GM21576 (cell line): ENCODE data around the gene GCLM.
"Not testable (repeated sequence)": the region's sequence is repeated elsewhere in the genome, so short reads cannot be mapped to it uniquely, and the experiment has no call there.

ENCODE experiments used
- ATAC-seq: cut with Tn5 transposase; IDR thresholded peaks from one replicate; pipeline ENCODE4 v1.9.1; 2021; ENCODE audit warnings: mild to moderate bottlenecking, moderate library complexity; ENCODE audit not compliant: unreplicated experiment

The GCLM gene

DNA sequence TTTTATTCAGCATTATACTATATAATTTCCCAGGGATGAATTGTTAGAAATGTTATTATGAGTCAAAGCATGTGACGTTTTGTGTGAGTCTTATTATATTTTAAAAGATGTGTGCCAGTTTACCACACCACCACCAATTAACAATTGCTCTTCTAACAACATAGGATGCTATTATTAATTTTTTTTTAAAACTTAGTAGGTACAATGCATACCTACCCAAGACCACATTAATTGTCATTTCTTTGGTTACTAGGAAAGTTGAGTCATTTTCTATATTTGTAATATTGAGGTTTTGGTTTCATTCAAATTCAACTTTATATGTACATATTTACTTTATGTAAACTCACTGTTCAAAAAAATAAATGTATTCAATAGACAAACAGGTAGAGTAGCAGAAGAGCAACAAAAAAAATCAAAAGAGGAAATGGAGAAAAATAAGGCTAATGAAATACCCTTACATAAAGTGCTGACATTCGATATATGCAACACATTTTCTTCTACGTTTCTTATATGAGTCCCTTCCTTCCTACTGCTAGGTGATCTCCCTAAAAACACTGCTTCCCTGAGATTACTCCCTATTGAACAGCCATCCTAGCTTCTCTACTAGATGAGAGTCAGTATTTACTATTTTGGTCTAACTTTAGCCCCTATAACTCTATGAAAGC, 9.6 kb downstream of the GCLM start:
- ATAC-seq = no peak

DNA sequence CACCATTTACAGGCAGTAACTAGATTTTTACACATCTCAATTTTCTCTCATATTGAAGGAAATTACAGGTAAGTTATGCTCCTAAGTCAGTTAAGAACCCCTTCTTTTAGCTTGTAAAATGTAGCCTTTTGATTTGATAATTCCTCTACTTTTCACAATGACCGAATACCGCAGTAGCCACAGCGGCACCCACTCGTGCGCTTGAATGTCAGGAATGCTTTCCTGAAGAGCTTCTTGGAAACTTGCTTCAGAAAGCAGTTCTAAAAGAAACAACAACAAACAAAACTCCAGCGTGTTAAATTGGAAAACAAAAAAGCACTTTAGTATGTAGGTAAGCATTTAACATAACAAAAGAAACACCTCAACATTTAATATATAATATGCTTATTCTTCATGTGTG, 20.3 kb downstream of the GCLM start:
- no peak for ATAC-seq

DNA sequence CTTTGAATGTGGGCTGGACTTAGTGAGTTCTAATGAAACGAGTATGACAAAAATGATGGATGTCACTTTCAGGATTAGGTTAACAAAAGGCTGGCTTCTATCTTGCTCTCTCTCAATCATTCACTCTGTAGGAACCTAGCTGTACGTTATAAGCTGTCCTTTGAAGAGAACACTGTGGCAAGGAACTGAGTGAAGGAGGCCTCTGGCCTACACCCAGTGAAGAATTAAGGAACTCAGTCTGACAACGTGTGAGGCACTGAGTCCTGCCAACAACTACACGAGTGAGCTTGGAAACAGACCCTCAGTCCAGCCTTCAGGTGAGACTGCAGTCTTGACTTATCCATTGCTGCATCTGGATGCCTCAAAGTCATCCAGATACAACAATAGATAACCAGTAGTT, 27.0 kb downstream of the GCLM start:
- no peak for ATAC-seq

DNA sequence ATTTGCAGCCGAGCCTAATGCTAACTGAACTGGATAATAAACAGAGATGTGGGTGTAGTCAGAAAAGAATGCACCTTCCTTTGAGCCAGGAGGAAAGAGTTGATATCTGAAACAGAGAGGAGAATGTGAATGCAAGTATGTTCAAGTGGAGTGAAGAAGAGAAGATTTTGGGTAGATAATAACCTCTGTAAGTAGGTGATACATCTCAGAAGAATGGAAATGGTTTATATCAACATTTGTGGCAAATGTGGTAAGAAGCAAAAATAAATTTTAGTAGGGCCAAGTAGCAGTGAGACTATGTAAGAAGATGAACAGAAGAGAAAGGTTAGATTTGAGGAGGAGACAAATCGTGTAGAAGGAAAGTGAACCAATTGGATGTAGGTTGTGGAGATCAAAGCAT, 28.5 kb downstream of the GCLM start:
- no peak for ATAC-seq

DNA sequence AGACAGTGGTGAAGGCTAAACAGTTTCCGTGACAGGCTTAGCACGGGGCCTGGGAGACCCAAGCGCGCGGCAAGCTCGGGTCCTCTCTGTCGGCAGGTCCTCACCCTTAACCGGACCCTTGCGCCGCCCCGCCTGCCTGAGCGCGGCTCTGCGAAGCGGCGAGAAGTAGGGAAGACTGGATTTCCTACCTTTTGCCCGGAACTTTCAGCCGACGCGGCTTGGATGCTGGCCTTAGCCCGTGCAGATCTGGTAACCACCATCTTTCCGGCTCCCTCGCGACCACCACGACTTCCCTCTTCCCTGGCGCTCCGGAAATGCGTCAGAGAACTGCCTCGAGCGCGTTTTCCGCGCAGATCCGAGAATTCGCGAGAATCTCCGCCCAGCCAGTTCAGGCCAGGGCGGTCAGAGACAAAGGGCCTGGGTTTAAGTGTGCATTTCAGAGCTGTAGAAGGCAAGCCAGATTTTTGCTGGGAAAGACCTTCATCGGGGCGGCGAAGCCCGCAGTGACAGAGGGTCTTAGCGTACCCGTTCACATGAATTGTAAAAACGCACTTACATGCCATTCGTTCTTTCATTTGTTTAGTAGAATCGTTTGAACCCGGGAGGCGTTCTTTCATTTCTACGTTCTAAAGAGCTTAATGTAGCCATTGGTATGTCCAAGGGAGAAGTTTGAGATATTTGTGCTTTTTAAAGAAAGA, 30.2 kb downstream of the GCLM start, which contains the start of gene DNTTIP2:
Gene DNTTIP2, minus strand, starts transcription at position 318 of the 698 bp plus-strand sequence. Its CDS starts 58 bp downstream, at position 260.
- peak; percentile 93 for ATAC-seq

DNA sequence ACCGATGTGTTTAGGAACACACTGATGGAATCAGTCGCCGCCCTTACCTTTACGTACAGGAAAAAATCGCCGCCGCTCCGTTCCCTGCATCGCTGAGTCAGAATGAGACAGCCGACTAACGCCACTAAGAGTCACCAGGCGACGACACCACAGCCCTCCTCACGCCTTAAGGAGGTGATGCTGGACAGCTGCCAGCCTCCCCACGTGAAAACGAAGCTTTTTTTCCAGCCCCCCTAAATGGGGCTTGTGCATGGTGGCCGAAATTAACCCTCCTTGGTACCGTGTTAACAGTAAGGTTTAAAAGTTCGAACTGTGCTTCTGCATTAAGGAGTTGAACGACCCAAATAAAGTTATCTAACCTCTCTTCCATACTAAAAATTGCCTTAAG, 30.7 kb downstream of the GCLM start:
- peak; percentile 61 for ATAC-seq

DNA sequence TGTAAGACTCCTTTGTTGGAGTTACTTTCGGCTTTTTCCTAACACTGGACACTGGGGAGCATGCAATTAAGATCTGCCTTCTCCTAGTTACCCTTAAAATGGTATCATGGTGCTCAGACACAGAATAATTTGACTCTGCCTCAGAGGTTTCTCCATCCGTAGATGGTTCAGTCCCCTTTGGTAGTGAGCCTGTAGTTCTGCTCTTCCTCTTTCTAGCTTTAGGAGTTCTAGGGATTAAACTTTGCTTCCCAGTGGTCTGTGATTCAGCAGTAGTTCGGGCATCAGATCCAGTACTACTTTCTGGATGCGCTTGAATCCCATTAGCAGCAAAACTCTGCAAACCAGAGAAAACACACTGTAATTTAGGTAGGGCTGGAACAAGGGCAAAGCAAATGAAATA, 31.7 kb downstream of the GCLM start:
- no peak for ATAC-seq

DNA sequence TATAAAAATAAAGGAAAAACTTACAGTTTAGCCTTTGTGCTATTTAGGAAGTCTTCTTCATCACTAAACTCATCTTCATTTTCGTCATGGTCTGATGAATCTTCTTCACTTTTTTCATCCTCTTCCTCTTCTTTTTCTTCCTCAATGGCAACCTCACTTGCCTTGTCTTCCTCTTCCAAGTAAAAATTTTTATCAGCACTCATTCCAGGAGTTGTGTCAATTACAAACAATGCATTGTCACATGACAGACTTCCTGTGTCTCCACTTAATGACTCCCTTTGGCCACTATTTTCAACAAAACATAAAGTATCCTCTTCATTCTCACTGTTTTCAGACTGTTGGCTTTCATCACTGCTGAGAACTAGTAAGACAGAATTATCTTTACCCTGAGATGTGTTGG, 33.0 kb downstream of the GCLM start:
- no peak for ATAC-seq

DNA sequence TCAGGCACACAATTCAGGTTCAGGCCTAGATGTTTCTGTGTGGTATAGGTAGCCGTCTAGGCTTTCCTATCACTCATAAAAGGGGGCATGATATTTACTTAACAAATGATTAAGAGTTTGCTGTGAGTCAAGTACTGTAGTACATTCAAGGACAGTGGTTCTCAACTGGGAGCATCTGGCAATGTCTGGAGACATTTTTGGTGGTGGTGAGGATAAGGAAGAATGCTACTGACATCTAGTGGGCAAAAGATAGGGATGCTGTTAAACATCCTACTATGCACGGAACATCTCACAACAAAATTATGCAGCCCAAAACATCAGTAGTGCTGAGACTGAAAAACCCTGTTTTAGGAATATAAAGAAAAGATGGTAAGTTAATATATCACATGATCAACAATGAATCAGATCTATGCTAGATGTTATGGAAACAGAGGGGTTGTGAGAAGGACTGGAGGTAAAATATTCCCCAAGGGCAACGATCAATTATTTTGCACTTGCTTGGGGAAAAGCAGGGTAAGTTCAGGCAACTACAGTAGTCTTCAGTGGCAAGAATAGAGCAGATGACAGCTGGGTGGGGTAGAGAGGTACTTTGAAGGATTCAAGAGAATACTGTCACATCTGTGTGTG, 35.1 kb downstream of the GCLM start:
- ATAC-seq = no peak

DNA sequence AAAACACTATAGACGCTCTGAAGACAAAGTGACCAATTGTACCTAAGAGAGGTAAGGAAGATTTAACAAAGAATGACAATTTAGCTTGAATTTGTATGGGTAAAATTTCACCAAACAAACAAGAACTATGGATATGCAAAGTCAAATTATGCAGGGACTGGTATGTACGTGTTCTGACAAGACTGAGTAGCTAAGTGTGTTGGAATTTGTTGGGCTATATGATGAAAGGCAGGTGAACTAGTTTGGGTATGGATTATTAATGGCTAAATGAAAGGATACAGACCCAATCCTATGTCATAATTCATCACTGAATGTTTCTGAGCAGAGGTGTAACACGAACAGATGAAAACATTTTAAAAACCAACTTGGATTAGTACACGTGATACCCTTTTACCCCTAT, 37.9 kb downstream of the GCLM start:
- ATAC-seq = no peak

DNA sequence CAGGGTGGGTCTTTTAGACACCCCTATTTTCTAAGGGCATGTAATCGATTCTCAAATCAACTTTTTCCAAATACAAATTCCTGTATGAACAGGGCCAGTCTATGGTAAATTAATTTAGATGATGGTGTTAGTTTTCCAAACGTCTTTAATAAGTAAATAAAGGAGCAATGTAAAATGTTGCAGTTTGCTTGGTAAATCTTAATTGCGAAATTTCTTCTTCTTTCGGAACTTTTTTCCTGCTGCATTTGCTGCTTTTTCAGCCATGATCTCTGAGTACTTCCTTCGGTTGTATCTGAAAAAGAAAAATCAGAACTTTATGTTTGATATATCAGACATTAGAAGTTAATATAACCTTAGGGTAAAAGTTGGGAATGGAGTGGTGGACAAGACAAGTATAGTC, 39.6 kb downstream of the GCLM start:
- ATAC-seq = no peak

DNA sequence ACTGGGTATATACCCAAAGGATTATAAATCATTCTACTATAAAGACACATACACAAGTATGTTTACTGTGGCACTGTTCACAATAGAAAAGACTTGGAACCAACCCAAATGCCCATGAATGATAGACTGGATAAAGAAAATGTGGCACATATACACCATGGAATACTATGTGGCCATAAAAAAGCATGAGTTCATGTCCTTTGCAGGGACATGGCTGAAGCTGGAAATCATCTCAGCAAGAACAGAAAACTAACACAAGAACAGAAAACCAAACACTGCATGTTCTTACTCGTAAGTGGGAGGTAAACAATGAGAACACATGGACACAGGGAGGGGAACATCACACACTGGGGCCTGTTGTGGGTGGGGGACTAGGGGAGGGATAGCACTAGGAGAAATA, 40.7 kb downstream of the GCLM start:
- not testable (repeated sequence) for ATAC-seq

DNA sequence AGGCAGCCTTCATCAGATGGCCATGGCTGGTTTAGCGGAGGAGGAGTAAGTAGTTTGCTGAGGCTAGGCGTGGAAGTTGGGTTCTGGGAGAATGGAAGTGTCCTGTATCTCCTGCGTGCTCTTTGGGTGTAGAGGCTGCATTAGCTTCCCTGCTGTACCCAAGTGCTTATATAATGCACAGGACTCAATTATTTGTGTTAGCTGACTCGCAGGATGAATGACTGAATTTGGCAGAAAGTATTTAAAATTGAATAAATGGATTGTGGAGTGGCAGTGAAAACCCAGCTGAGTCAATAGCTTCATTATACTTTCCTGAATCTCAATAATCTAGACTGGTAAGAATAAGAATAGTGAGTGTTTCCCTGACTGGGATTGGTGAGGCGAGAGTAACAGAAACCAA, 44.0 kb downstream of the GCLM start:
- no peak for ATAC-seq

DNA sequence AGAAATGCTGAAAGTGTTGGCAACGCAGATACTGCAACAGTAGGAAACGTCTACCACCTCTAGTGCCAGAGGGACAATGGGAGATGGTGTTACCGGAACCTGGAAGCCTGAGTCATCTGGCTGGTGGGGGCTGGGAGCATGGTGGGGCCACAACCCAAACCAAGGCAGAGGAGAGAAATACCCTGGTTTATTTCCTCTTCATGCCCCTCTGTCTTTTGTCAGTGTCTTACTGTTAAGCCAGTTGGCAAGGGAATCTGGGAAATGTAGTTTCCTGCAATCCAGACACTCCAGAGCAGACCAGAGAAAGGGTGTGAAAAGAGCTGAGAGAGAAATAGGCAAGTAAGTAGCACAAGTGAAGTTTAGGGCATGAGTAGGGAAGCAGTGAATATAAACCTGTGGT, 45.1 kb downstream of the GCLM start:
- no peak for ATAC-seq

DNA sequence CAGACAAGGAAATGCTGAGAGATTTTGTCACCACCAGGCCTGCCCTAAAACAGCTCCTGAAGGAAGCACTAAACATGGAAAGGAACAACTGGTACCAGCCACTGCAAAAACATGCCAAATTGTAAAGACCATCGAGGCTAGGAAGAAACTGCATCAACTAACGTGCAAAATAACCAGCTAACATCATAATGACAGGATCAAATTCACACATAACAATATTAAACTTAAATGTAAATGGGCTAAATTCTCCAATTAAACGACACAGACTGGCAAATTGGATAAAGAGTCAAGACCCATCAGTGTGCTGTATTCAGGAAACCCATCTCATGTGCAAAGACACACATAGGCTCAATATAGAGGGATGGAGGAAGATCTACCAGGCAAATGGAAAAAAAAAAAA, 51.6 kb downstream of the GCLM start:
- not testable (repeated sequence) for ATAC-seq

DNA sequence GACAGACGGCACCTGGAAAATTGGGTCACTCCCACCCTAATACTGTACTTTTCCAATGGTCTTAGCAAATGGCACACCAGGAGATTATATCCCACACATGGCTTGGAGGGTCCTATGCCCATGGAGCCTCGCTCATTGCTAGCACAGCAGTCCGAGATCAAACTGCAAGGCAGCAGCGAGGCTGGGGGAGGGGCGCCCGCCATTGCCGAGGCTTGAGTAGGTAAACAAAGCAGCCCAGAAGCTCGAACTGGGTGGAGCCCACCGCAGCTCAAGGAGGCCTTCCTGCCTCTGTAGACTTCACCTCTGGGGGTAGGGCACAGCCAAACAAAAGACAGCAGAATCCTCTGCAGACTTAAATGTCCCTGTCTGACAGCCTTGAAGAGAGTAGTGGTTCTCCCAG, 53.2 kb downstream of the GCLM start:
- ATAC-seq = not testable (repeated sequence)

DNA sequence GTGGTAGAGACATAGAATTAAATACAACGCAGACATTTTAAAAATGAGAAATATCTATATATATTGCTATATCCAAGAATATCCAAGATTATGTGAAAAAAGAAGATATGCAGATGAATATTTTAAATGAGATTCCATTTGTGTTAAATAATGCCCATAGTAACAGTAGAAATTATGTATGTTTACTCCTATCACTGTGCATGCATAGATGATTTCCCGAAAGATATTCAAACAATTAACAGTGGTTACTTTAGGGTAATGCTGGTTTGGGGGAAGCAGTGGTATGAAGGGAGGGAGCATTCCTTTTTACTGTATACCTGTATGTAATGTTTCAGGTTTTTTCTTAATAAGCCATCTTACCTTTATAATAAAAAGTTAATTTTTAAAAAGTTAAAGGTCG, 55.3 kb downstream of the GCLM start:
- ATAC-seq = no peak

DNA sequence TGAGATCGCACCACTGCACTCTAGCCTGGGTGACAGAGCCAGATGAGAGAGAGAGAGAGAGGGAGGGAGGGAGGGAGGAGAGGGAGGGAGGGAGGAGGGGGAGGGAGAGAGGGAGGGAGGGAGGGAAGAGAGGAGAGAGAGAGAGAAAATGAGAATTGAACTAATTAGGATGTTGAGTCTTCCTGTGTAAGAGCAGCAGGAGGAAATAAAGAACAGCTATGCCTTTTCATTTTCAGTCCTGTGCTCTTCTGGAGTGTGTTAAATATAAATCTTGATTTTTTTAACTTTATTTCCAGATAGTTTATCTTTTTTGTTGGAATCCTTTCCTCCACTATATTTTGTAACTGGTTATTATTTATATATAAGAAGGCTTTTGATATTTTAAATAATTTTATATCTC, 57.4 kb downstream of the GCLM start:
- no peak for ATAC-seq

DNA sequence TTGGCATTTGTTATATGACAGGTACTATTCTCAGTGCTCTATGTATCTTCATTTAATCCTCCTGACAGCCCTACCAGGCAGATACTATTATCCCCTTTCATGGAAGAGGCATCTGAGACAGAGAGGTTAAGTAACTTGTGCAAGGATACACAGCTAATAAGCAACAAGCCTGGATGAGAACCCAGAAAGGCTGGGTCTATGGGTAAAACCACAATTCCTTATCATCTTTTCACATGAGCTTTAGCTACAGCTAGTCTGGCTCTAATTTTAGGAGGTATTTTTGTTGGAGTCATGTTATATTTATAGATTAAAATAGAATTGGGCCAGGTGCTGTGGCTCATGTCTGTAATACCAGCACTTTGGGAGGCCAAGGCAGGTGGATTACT, 57.9 kb downstream of the GCLM start:
- ATAC-seq = no peak

DNA sequence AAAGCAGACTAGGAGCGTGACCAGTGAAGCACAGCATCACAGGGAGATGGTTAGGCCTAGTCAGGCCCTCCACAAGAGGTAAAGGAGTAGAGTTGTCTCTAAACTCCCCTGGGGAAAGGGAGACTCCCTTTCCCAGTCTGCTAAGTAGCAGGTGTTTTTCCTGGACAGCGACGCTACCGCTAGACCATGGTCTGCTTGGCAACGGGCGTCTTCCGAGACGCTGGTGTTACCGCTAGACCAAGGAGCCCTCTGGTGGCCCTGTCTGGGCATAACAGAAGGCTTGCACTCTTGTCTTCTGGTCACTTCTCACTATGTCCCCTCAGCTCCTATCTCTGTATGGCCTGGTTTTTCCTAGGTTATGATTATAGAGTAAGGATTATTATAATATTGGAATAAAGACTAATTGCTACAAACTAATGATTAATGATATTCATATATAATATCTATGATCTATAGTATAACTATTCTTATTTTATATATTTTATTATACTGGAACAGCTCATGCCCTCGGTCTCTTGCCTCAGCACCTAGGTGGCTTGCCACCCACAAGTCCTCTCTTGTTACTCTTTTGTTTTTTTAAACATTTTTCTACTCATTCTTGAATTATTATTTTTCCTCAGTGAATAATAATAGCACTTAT, 58.4 kb downstream of the GCLM start:
- ATAC-seq = not testable (repeated sequence)

DNA sequence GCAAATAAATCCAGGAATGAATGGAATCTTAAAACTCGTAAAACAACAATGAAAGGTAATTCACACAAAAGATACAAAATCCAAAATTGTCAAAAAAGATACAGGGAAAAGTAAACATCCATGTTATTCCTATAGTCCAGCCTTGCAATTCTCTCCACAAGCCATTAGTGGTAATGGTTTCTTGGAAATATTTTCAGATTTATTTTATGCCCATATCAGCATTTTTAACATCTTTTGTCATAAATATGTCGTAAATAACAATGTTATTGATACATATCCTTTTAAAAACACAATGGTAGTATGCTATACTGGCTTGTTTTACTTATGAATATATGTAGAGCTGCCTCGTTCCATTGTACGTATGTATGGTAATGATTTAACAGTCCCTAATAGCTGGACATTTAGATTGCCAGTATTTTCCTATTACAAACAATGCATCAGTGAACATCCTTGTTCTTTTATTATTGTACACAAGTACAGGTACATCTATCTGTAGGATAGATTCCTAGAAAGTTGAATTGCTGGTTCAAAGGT, 60.8 kb downstream of the GCLM start:
- ATAC-seq = no peak
